Measurements from ENCODE around the gene DTNB. TPM values are rescaled to one million over a fixed set of nuclear protein-coding genes. Genes with fewer than 3 reads are reported as not detected.

Gene DTNB
- polyA plus RNA-seq, 1 donor from 2014 or later: 22.5 TPM

DNA sequence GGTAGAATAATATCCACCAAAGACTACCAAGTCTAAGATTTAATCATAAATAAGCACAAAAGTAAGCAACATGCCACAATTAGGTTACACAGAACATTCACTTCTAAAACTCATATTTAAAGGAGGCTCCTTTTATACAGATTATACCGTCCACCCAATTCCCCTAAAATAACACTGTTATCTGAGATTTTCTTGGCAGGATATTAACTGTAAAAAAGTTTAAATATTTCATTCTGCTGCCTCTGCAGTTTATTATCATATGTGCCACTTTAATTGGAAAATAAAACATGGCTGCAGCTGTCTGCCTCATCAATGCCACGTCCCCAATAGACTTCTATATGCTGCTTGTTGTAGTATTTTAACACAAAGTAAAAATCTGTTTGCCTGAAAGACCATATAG, 140.9 kb downstream of the DTNB start:
- Histone ChIP-seq H3K4me3 (ENCODE audit: low read length) (no peak overlapping the region), H4K20me1 (ENCODE audit: insufficient read depth) (no peaks in the 10 kb centered on the region), H3F3A (ENCODE audit: insufficient read depth, low read length, poor library complexity, severe bottlenecking) (no peaks in the 10 kb centered on the region), H3K9me2 (ENCODE audit: insufficient read depth, low read length) (no peaks in the 10 kb centered on the region), H3K36me3 (ENCODE audit: insufficient read depth, low read length) (no peaks in the 10 kb centered on the region), H3K79me2 (replicated peaks; ENCODE audit: insufficient read depth, low read length) (no peaks in the 10 kb centered on the region), H2AFZ (ENCODE audit: low read depth, low read length) (no peak overlapping the region), H3K27me3 (ENCODE audit: insufficient read depth, low read depth, low read length) (no peaks in the 10 kb centered on the region), H3K4me2 (ENCODE audit: low read length) (no peak overlapping the region), H3K9ac (ENCODE audit: low read length) (no peak overlapping the region), H3K9me3 (ENCODE audit: low read length) (no peaks in the 10 kb centered on the region), H3K27ac (ENCODE audit: low read length) (no peak overlapping the region)
- TF ChIP-seq, protein P1, sequence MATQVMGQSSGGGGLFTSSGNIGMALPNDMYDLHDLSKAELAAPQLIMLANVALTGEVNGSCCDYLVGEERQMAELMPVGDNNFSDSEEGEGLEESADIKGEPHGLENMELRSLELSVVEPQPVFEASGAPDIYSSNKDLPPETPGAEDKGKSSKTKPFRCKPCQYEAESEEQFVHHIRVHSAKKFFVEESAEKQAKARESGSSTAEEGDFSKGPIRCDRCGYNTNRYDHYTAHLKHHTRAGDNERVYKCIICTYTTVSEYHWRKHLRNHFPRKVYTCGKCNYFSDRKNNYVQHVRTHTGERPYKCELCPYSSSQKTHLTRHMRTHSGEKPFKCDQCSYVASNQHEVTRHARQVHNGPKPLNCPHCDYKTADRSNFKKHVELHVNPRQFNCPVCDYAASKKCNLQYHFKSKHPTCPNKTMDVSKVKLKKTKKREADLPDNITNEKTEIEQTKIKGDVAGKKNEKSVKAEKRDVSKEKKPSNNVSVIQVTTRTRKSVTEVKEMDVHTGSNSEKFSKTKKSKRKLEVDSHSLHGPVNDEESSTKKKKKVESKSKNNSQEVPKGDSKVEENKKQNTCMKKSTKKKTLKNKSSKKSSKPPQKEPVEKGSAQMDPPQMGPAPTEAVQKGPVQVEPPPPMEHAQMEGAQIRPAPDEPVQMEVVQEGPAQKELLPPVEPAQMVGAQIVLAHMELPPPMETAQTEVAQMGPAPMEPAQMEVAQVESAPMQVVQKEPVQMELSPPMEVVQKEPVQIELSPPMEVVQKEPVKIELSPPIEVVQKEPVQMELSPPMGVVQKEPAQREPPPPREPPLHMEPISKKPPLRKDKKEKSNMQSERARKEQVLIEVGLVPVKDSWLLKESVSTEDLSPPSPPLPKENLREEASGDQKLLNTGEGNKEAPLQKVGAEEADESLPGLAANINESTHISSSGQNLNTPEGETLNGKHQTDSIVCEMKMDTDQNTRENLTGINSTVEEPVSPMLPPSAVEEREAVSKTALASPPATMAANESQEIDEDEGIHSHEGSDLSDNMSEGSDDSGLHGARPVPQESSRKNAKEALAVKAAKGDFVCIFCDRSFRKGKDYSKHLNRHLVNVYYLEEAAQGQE (IDR thresholded peaks at IDR 0.05; ENCODE audit: borderline replicate concordance): no peak
- no peak for TF ChIP-seq EP300 (conservative IDR thresholded peaks at IDR 0.05; ENCODE audit: poor library complexity, severe bottlenecking)
- no peak for TF ChIP-seq RAD21 (conservative IDR thresholded peaks at IDR 0.05)
- TF ChIP-seq POLR2AphosphoS5 (IDR thresholded peaks at IDR 0.05): no peak
- no peak for TF ChIP-seq SMC3 (conservative IDR thresholded peaks at IDR 0.05; ENCODE audit: poor library complexity)
- no peak for TF ChIP-seq TAF1 (IDR thresholded peaks at IDR 0.05; ENCODE audit: low read depth)
- TF ChIP-seq EZH2 (IDR thresholded peaks at IDR 0.05; ENCODE audit: borderline replicate concordance, insufficient read depth, low read length, poor library complexity, severe bottlenecking): no peak
- TF ChIP-seq, protein P2, sequence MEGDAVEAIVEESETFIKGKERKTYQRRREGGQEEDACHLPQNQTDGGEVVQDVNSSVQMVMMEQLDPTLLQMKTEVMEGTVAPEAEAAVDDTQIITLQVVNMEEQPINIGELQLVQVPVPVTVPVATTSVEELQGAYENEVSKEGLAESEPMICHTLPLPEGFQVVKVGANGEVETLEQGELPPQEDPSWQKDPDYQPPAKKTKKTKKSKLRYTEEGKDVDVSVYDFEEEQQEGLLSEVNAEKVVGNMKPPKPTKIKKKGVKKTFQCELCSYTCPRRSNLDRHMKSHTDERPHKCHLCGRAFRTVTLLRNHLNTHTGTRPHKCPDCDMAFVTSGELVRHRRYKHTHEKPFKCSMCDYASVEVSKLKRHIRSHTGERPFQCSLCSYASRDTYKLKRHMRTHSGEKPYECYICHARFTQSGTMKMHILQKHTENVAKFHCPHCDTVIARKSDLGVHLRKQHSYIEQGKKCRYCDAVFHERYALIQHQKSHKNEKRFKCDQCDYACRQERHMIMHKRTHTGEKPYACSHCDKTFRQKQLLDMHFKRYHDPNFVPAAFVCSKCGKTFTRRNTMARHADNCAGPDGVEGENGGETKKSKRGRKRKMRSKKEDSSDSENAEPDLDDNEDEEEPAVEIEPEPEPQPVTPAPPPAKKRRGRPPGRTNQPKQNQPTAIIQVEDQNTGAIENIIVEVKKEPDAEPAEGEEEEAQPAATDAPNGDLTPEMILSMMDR (IDR thresholded peaks at IDR 0.05; ENCODE audit: poor library complexity, severe bottlenecking): no peak
- TF ChIP-seq MXI1 (conservative IDR thresholded peaks at IDR 0.05; ENCODE audit: poor library complexity, severe bottlenecking): no peak

DNA sequence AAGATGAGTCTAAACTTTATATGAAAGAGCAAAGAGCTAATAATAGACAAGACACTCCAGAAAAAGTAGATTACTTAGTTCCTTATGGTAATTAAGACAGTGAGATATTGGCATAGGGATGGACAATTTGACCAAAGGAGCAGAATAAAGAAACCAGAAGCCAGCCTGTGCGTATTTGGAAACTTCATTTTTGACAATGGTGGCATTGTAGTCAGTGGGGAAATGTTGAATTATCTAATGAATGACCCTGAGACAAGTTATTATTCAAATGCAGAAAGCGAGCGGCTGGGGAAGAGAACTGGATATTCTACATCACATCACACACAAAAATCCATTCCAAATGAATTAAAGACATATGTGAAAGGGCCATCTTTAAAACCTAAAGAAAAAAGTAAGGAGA, 144.3 kb downstream of the DTNB start:
- H3K9me2 ChIP-seq (ENCODE audit: insufficient read depth, low read length): no peaks in the 10 kb centered on the region
- H3K4me2 ChIP-seq (ENCODE audit: low read length): no peak overlapping the region
- no peaks in the 10 kb centered on the region for H3K9me3 ChIP-seq (ENCODE audit: low read length)
- H3K27ac ChIP-seq (ENCODE audit: low read length): no peak overlapping the region
- no peaks in the 10 kb centered on the region for H3K27me3 ChIP-seq (ENCODE audit: insufficient read depth, low read depth, low read length)
- H3F3A ChIP-seq (ENCODE audit: insufficient read depth, low read length, poor library complexity, severe bottlenecking): no peaks in the 10 kb centered on the region
- no peak overlapping the region for H3K4me3 ChIP-seq (ENCODE audit: low read length)
- TF ChIP-seq MXI1 (conservative IDR thresholded peaks at IDR 0.05; ENCODE audit: poor library complexity, severe bottlenecking): no peak
- no peak for TF ChIP-seq SMC3 (conservative IDR thresholded peaks at IDR 0.05; ENCODE audit: poor library complexity)
- TF ChIP-seq RAD21 (conservative IDR thresholded peaks at IDR 0.05): no peak
- TF ChIP-seq, protein P1 (IDR thresholded peaks at IDR 0.05; ENCODE audit: borderline replicate concordance): no peak
- H3K36me3 ChIP-seq (ENCODE audit: insufficient read depth, low read length): no peaks in the 10 kb centered on the region
- no peak overlapping the region for H3K9ac ChIP-seq (ENCODE audit: low read length)
- no peaks in the 10 kb centered on the region for H4K20me1 ChIP-seq (ENCODE audit: insufficient read depth)
- H2AFZ ChIP-seq (ENCODE audit: low read depth, low read length): no peak overlapping the region
- H3K79me2 ChIP-seq (replicated peaks; ENCODE audit: insufficient read depth, low read length): no peaks in the 10 kb centered on the region
